Hepatocyte (in vitro differentiated cells): ENCODE results near the gene TDRD1. TPM values are rescaled to one million over a fixed set of nuclear protein-coding genes. Genes with fewer than 3 reads are reported as not detected.

Experiments used
- DNase-seq: peaks from one replicate; pipeline ENCODE4 v3.0.0-alpha.2; 2016; ENCODE audit warnings: low spot score
- H2AFZ ChIP-seq: fragments of 200-600 bp; sonication (generic); 2 replicates; pipeline ENCODE4 v1.6.0; 2016; ENCODE audit warnings: antibody characterized with exemption, mild to moderate bottlenecking
- H3K27ac ChIP-seq: fragments of 200-600 bp; sonication (generic); 2 replicates; pipeline ENCODE4 v1.5.1; 2016; ENCODE audit warnings: mild to moderate bottlenecking
- H3K27me3 ChIP-seq: fragments of 200-600 bp; sonication (generic); 2 replicates; pipeline ENCODE4 v1.6.1; 2016
- H3K36me3 ChIP-seq: fragments of 200-600 bp; sonication (generic); replicated peaks from 2 replicates; pipeline ENCODE4 v1.5.1; 2016; ENCODE audit warnings: low read depth; ENCODE audit not compliant: insufficient read depth
- H3K4me1 ChIP-seq: fragments of 200-600 bp; sonication (generic); 2 replicates; pipeline ENCODE4 v1.5.1; 2016; ENCODE audit warnings: mild to moderate bottlenecking, moderate library complexity; ENCODE audit not compliant: insufficient read depth
- H3K4me2 ChIP-seq: fragments of 200-600 bp; sonication (generic); 2 replicates; pipeline ENCODE4 v1.6.0; 2016
- H3K4me3 ChIP-seq: fragments of 200-600 bp; sonication (generic); 2 replicates; pipeline ENCODE4 v1.5.1; 2016; ENCODE audit warnings: mild to moderate bottlenecking
- H3K79me2 ChIP-seq: fragments of 200-600 bp; sonication (generic); 2 replicates; pipeline ENCODE4 v1.6.0; 2017; ENCODE audit warnings: mild to moderate bottlenecking
- H3K9me2 ChIP-seq: fragments of 200-600 bp; sonication (generic); replicated peaks from 2 replicates; pipeline ENCODE4 v1.6.0; 2017; ENCODE audit warnings: mild to moderate bottlenecking; ENCODE audit not compliant: insufficient read depth
- H3K9me3 ChIP-seq: fragments of 200-600 bp; sonication (generic); 2 replicates; pipeline ENCODE4 v1.5.1; 2016; ENCODE audit warnings: low read depth, mild to moderate bottlenecking
- H4K20me1 ChIP-seq: fragments of 200-600 bp; sonication (generic); 2 replicates; pipeline ENCODE4 v1.6.0; 2016; ENCODE audit warnings: mild to moderate bottlenecking; ENCODE audit not compliant: insufficient read depth, poor library complexity, severe bottlenecking
- EZH2 ChIP-seq: fragments of 200-600 bp; sonication (generic); IDR thresholded peaks from 2 replicates; pipeline ENCODE4 v1.6.1; 2016; ENCODE audit warnings: antibody characterized with exemption, mild to moderate bottlenecking, borderline replicate concordance
- EZH2phosphoT487 ChIP-seq: fragments of 200-600 bp; sonication (generic); IDR thresholded peaks from one replicate; pipeline ENCODE4 v1.6.1; 2018; ENCODE audit warnings: antibody characterized with exemption, mild to moderate bottlenecking, low read depth, moderate library complexity; ENCODE audit not compliant: unreplicated experiment, severe bottlenecking
- WGBS: methylation state at CpG from one replicate; pipeline ENCODE4 v1.1.6; 2016; ENCODE audit warnings: low lambda C conversion rate; ENCODE audit errors: missing lambda C conversion rate; 5-methylcytosine and 5-hydroxymethylcytosine counted together
- polyA plus RNA-seq: library from polyadenylated mRNA; unstranded; fragments of >200 nt; fragmentation: Nextera tagmentation; extraction: Ambion mirVana; gene quantifications from 2 replicates; pipeline ENCODE4 v1.2.1, GENCODE V29; 2016
- total RNA-seq: library from RNA; depleted of rRNA; stranded (reverse); fragments of >200 nt; gene quantifications from 2 replicates; pipeline ENCODE4 v1.2.3, GENCODE V29; 2014
- TF ChIP-seq, protein P1 (sequence below): fragments of 200-600 bp; sonication (generic); IDR thresholded peaks from 2 replicates; pipeline ENCODE4 v1.5.1; 2016; ENCODE audit warnings: antibody characterized with exemption, mild to moderate bottlenecking; ENCODE audit not compliant: poor library complexity

TDRD1 gene
- total and polyA plus RNA-seq, 2 experiments from 2014 or later = not detected

GRCh38 chr10:114175667-114176066 lies 3.5 kb upstream of the TDRD1 start:
- DNase-seq = no peak
- WGBS = 94% methylated on average over 1 of the region's 1 CpG

DNA sequence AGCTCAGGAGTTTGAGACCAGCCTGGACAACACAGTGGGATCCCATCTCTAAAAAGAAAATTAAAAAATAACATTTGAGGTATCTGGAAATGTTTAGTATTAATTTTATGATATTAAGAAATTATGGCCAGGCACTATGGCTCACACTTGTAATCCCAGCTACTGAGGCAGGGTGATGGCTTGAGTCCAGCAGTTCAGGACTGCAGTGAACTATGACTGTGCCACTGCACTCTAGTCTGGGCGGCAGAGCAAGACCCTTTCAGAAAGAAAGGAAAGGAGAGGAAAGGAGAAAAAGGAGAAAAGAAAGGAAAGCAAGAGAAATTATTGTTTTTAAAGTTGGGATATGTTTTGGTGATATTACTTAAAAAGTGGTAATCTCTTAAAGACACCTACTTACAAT lies 2.6 kb upstream of the TDRD1 start:
- no peak for DNase-seq
- Histone ChIP-seq H4K20me1 (peaks cover 5% of the 10 kb centered on the region), H3K9me3 (no peaks in the 10 kb centered on the region), H2AFZ (no peak overlapping the region), H3K27me3 (no peaks in the 10 kb centered on the region), H3K27ac (no peak overlapping the region), H3K36me3 (no peaks in the 10 kb centered on the region), H3K9me2 (no peaks in the 10 kb centered on the region), H3K4me3 (no peak overlapping the region), H3K4me2 (no peak overlapping the region), H3K4me1 (peaks cover 3% of the 10 kb centered on the region), H3K79me2 (peaks cover 24% of the 10 kb centered on the region)
- TF ChIP-seq, protein P1, sequence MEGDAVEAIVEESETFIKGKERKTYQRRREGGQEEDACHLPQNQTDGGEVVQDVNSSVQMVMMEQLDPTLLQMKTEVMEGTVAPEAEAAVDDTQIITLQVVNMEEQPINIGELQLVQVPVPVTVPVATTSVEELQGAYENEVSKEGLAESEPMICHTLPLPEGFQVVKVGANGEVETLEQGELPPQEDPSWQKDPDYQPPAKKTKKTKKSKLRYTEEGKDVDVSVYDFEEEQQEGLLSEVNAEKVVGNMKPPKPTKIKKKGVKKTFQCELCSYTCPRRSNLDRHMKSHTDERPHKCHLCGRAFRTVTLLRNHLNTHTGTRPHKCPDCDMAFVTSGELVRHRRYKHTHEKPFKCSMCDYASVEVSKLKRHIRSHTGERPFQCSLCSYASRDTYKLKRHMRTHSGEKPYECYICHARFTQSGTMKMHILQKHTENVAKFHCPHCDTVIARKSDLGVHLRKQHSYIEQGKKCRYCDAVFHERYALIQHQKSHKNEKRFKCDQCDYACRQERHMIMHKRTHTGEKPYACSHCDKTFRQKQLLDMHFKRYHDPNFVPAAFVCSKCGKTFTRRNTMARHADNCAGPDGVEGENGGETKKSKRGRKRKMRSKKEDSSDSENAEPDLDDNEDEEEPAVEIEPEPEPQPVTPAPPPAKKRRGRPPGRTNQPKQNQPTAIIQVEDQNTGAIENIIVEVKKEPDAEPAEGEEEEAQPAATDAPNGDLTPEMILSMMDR = no peak
- no peak for TF ChIP-seq EZH2
- no peak for TF ChIP-seq EZH2phosphoT487
- WGBS = 100% methylated on average over 1 of the region's 1 CpG

More at GRCh38 chr10:114175667-114176066, 3.5 kb upstream of the TDRD1 start:
- Histone ChIP-seq H3K79me2 (peaks cover 32% of the 10 kb centered on the region), H3K36me3 (no peaks in the 10 kb centered on the region), H4K20me1 (peaks cover 13% of the 10 kb centered on the region), H3K4me3 (no peak overlapping the region), H3K4me1 (peaks cover 3% of the 10 kb centered on the region), H3K27me3 (no peaks in the 10 kb centered on the region), H3K4me2 (peak overlapping the region; percentile 82), H2AFZ (no peak overlapping the region), H3K9me3 (no peaks in the 10 kb centered on the region), H3K27ac (no peak overlapping the region), H3K9me2 (no peaks in the 10 kb centered on the region)
- no peak for TF ChIP-seq EZH2
- TF ChIP-seq, protein P1 = no peak
- no peak for TF ChIP-seq EZH2phosphoT487

DNA sequence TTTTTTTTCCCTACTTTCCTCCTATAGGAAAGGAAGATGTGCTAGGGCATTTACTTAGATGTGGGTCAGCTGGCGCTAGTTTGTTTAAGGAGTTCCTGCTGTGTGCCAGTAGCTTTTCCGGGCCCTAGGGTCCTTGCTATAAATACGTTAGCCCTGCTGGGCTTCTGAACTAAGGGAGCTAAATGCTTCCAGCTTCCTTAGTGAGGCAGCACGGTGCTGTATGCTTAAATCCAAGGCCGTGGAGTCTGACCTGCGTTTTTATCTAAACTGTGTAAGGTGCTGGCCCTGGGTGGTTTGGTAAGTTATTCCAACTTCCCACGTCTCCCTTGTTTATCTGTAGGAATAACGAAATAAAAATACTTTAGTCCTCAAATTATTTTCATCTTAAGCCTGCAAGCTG lies 594 bp downstream of the TDRD1 start:
- no peaks in the 10 kb centered on the region for H3K36me3 ChIP-seq

More for the DNA sequence above, 594 bp downstream of the TDRD1 start:
- TF ChIP-seq, protein P1 = no peak
- TF ChIP-seq EZH2 (no peak), EZH2phosphoT487 (no peak)
- Histone ChIP-seq H3K9me3 (no peaks in the 10 kb centered on the region), H3K27ac (no peak overlapping the region), H3K9me2 (no peaks in the 10 kb centered on the region), H3K4me2 (no peak overlapping the region), H3K27me3 (no peaks in the 10 kb centered on the region), H3K4me3 (no peak overlapping the region), H3K4me1 (peaks cover 3% of the 10 kb centered on the region), H3K79me2 (no peaks in the 10 kb centered on the region), H4K20me1 (no peaks in the 10 kb centered on the region), H2AFZ (no peak overlapping the region)
- WGBS = 72% methylated on average over 8 of the region's 8 CpGs
- DNase-seq = no peak
